ENCODE measurements around the gene HS3ST1.

Gene HS3ST1

GRCh38 chr4:11431111-11431510, 2.4 kb upstream of the HS3ST1 start:
- DNase-seq: no peak

- no peak for DNase-seq
Measured at GRCh38 chr4:11430536-11430935, 1.8 kb upstream of the HS3ST1 start.

DNA sequence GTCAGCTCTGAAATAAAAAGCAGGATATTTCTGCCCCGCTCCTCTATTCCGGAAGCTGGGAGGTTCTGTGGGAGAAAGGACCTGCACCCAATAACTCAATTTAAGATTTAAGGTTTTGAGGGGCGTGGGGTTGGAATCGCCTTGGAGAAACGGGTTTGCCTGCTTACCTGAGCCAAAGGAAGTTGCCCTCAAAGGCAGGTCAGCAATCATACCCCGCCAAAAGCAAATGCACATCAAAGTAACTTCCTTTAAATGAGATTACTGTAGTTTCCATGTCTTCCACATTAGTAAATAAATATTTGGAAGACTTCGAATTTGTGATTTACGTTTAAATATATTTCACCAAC, 978 bp upstream of the HS3ST1 start:
- DNase-seq: no peak

DNA sequence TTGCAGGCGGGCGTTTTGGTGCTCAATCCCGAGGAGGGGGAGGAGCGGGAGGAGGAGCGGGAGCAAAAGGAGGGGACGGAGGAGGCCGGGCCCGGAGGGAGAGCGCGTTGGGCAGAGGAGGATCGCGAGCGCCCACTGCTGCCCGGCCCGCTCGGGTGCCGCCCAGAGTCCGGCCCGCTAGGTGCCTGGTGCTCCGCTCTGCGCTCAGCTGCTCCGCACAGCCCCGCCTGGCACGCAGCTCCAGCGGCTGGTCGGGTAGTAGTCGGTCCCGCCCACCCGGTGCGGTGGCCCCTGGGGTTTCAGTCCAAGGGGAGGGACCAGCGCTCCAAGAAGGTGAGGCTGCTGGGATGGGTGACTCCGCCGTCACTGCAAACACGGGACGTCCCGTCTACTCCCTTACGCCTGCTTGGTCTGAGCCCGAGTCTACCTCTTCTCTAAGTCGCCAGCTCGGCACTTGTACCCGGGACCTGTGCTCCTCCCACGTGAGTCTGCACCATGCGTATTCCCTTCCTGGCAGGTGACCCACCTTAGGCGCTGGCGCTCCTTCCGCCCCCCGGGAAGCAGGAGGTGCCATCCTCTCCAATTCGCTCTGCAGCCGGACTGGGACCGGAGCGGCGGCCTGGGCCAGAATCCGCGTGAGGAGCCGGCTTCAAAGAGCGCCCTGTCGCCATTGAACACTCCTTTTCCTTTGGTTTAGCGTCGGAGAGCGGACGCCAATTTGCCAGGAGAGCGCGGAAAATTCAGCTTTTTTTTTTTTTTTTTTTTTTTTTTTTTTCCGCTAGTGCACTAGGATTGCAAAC, 405 bp upstream of the HS3ST1 start:
- DNase-seq: no peak

- no peak for DNase-seq
Measured at GRCh38 chr4:11427121-11427996, 1.3 kb downstream of the HS3ST1 start.

GRCh38 chr4:11426731-11427120, 2.0 kb downstream of the HS3ST1 start:
- DNase-seq: no peak

- no peak for DNase-seq
Measured at GRCh38 chr4:11426003-11426402, 2.7 kb downstream of the HS3ST1 start.

DNA sequence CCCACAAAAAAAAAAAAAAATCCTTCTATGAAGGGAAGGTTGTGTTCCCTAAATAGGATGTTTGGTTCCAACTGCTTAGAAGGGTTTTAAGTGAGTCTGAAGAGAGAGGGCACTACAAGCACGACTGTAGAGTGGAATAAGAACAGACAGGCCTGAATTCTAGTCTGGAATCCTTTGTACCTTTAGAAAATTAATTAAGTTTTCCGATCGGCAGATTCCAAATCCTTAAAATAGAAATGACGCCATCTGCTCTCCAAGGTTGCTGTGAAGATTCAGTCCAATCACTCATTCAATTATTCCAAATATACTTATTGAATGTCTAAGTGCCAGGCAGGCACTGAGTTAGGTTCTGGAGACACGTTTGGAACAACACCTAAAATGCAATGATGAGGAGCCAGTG, 3.8 kb downstream of the HS3ST1 start:
- no peak for DNase-seq

DNA sequence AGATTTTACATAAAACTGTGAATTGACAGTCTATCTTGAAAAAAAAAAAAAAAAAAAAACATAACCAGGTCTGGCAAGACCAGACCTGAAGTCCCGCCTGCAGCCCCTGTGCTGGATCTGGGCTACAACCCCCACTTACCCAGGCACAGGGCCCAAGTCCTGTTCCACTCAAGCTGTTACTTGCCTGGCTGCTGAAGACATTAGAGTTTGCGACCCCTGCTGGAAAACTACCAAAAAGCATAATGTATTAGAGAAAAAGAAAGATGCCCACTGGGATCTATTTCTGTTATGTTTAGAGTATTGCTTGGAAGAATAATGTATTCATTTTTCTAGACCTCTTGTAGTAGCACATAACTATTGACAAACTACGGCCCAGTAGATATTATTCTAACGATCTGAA, 4.7 kb downstream of the HS3ST1 start:
- no peak for DNase-seq

DNA sequence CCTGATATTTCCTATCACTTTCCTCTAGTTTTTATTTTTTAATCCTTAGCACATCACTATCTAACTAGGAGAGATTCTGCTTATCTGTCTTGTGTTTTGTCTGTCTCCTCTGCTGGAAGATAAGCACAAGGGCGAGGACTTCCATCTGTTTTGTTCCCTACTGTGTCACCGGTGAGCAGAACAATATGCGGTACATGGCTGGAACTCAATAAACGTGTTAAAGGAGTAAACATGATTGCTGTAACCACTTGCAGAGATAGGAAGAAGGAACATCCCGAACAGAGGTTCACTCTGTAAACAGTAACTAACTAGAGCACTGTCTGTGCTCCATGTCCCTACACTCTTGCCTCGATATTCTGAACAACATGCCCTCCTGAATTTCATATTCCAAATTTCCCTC, 5.2 kb downstream of the HS3ST1 start:
- no peak for DNase-seq

- no peak for DNase-seq
Measured at GRCh38 chr4:11421116-11421515, 7.6 kb downstream of the HS3ST1 start.

GRCh38 chr4:11420327-11420726, 8.4 kb downstream of the HS3ST1 start:
- no peak for DNase-seq

GRCh38 chr4:11418610-11419009, 10.1 kb downstream of the HS3ST1 start:
- no peak for DNase-seq

- DNase-seq: no peak
Measured at GRCh38 chr4:11416767-11417113, 12.0 kb downstream of the HS3ST1 start.

- DNase-seq: no peak
Measured at GRCh38 chr4:11416071-11416766, 12.5 kb downstream of the HS3ST1 start.

GRCh38 chr4:11415409-11416070, 13.2 kb downstream of the HS3ST1 start:
- no peak for DNase-seq

- DNase-seq: no peak
Measured at GRCh38 chr4:11412211-11412610, 16.5 kb downstream of the HS3ST1 start.

GRCh38 chr4:11409632-11410031, 19.1 kb downstream of the HS3ST1 start:
- DNase-seq: no peak

- DNase-seq: no peak
Measured at GRCh38 chr4:11408233-11408967, 20.3 kb downstream of the HS3ST1 start.

- no peak for DNase-seq
Measured at GRCh38 chr4:11407551-11407950, 21.1 kb downstream of the HS3ST1 start.

DNA sequence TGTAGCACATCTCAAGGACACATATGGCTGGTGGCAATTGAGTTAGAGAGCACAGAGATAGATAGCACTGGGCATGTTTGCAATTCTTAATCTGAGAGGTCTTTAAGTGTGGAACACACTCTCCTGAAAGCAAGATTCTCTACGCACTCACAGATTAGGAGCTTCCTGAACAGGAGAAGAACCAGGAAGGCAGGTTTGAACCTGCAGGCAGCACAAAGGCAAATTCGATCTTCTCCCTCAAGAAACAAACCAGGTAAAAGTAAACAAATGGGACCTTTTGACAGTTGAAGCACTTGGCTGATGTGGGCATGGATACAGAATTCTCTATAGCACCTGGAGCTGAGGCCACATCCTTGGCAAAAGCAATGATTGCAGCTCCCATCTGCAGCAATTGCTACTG, 24.3 kb downstream of the HS3ST1 start:
- no peak for DNase-seq

DNA sequence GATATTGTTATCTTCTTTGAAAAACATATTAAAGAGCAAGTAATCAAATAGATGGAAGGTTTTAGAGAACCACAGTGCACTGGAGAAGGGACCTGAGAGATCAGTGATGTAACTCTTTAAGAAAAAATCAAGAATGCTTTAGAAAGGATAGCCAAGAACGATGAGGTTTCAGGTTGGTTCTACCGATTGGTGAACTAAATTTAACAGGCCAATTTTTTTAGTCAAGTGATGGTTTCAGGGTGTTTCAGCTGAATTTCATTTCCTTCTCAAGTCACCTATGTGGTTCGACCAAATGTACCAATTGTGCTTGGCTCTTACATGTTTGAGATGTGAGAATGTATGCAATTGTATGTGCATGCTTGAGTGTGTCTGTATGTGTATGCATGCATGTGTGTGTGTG, 26.5 kb downstream of the HS3ST1 start:
- no peak for DNase-seq

Measured in NK-92 treated with Interleukin-12 subunit alpha and Interleukin-12 subunit beta, amount 100 ng/mL, for 24 hours (cell line).